T-helper 9 cell (primary cell): Measurements from ENCODE around the gene CFAP157.

Experiments used
- DNase-seq: peaks from one replicate; pipeline ENCODE4 v3.0.0-alpha.2; 2020
- total RNA-seq, 2 donors: gene quantifications; one replicate each; lab custom pipeline; 2026; lab: John Stamatoyannopoulos, UW

CFAP157 gene
- 0.07 to 0.24 reads per million in 2 donors for total RNA-seq

DNA sequence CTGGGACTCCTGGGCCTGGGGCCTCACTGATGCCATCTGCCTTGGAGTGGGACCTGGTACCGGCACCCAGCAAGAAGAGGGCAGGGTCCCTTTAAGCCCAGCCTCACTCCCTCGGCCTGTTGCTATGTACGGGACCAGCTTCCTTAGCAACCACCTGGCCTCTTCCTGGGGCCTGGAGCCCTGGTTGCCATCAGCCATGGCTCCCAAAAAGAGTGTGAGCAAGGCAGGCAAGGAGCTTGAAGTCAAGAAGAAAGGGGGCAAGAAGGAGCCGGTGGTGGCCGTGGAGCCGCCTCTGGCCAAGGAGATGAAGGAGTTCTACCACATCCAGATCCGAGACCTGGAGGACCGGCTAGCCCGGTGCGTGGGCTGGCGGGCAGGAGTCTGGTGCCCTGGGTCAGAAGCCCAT is at the start of gene CFAP157:
CFAP157 (plus strand) TSS at position 153 of the 406 bp plus-strand sequence; CDS start at position 197, 44 bp downstream.
- DNase-seq, result no peak

GRCh38 chr9:127658428-127658827 is 48.4 kb upstream of the CFAP157 start:
- DNase-seq, result no peak

- DNase-seq, result no peak
These were observed 45.7 kb upstream of the CFAP157 start for GRCh38 chr9:127660886-127661741.

DNA sequence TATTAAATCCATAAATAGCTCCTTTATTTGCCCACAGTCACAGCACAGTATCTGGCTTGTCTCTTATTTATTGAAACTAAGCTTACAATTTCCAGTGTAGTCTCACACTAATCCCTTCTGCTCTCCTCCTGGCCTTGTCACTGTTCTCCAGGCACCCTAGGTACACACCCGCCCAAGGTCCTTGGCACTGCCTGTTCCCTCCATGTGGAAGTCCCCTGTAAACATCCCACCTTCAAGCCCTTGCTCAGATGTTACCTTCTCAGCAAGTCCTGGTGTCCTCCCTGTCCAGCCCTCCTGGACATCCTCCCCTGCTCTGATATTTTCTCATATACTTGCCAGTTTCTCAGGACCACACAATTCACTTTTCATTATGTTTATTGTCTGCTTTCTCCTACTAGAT is 44.2 kb upstream of the CFAP157 start:
- DNase-seq, result no peak

DNA sequence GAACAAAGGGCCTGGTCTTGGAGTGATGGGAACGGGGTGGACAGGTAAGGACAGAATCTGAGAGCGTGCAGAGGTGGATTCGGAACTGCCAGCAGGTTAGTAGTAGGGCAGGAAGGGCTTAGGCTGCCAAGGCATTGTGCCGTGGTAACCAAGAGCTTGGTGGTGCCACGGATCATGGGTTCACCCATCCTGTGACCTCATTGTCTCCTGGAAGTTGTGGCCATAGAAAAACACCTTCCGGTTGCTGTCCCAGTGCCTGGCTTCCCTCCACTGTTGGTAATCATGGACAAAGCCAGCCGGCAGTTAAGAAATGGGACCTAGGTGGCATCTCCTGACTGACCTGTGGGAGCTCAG is 42.5 kb upstream of the CFAP157 start:
- no peak for DNase-seq

DNA sequence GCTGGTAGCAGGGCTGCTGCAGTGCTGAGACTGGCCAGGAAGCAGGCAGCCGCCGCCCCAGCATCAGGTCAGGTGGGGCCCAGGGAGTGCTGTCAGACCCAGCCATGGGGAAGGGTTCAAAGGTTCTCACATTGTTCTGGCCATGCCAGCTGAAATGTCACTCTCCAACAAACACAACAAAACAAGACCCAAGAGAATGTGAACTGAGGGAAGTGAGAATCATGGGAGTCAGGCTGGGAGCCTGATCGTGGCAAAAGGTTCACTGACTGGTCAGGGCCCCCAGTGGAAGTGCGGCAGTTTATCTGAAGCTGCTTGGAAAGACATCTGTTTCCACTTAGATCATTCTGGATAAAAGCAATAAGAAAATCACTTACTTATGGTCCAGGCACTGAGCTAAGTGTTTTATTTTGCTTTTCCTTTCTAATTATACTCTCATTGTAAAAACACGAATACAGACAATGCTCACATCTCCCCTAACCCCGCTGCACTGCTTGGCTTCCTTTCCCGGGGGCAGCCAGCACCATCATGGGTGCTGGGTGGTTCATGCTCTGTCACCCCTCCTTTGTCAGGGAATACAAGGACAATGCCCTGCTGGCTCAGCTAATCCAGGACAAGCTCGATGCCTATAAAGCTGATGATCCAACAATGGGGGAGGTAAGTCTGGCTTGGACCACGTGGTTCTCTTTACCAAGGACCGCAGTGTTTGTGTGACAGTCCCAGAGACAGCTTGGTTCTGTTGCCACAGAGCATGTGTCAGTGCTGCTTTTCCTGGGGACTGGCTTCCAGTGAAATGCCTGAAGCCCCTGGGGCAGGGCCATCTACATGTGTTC is 41.9 kb upstream of the CFAP157 start:
- no peak for DNase-seq

DNA sequence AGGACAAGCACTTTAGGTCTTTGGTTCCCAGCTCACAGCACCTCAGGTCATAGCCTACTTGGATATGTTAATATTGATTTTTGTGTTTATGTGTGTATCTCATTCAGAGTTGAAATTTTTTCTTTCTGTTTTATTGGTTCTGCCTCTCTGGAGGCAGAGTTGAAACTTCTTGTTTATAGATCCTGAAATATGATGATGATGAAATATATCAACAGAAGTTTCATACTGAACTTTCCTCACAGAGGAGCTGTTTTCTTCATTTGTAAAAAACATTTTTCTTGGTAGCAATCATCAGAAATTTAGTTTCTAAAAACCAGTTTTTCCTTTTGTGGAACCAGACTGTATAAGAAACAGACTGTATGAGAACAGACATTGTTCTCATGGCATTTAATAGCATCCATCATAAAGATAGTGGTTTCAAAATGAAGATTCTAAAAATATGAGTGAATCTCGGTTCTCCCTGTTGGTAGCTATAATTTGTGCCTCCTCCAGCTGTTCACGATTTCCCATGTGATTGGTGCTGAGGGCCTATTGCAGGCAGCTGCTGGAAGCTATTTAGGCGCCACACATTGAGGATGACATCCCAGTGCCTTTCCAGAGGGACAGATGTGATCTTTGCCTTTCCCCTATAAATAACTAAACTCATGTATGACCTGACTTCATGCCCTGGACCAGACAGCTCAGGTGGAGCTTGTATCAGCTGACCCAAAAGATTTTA is 39.5 kb upstream of the CFAP157 start:
- no peak for DNase-seq

DNA sequence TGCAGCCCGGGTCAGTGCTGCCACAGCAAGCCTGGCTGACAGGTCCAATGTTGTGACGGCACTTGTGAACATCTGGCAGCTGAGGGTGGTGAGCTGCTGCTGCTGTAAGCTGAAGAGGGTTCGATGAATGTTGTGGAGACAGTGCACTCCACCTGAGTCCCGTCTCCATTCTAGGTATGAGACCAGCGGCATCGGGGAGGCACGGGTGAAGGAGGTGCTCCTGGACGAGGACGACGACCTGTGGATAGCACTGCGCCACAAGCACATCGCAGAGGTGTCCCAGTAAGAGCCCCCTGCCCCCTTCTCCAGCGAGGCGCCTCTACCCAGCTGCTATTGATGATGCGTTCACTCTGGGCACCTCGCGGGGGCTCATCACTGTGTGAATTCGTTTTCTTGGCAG is 38.9 kb upstream of the CFAP157 start:
- DNase-seq, result no peak

DNA sequence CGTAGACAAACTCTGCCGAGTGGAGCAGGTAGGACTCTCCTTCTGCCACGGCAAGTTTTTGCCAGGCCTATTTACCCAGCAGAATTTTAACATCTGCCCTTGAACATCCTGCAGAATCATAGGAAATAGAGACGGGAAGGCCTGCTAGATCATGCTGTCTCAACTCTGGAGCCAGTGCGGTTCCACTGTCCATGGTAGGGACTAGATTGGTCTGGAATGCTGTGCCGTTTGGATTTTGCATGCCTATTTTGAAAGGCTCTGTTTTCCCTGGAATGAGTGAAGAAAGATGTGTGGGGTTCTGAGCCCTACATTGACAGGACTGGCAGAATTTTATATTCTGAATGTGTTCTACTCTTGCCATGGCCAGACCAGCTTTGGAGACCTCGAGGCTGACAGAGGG is 33.6 kb upstream of the CFAP157 start:
- DNase-seq, result no peak

- DNase-seq, result no peak
These were observed 30.1 kb upstream of the CFAP157 start for GRCh38 chr9:127676638-127677037.

DNA sequence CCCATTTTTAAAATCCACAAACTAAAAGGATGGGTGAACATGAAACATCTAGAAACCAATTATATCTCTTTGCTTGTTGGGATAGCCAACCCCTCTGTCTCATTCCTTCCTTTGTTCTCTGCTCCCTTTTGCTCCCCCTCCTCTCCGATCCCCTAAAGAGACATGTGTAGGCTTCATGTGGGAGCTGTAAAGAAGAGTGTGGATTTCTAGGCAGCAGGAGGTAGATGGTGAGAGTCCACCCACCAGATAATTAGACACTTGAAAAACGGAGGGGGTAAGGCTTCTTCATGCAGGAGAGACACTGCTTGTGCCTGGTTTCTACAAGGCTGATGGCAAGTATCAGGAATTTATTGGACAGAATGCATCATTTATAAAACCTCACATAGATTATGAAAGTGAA is 27.3 kb upstream of the CFAP157 start:
- DNase-seq, result no peak

DNA sequence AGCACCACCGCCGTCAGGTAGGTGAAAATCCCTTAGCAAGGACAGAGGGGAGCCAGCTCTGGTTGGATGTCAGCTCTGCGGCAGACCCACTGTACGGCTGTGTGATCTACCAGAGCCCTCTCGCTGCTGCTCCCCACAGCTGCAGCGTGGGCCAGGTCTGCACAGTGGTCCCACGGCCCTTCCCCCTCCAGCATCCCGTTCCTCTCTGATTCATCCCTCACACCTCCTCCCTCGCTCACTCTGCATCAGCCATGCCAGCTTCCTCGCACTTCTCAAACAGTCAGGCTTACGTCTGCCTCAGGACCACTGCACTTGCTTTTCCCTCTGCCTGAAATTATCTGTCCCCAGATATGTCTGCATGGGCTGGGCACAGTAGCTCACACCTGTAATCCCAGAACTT is 26.6 kb upstream of the CFAP157 start:
- no peak for DNase-seq

GRCh38 chr9:127680846-127681245 is 25.9 kb upstream of the CFAP157 start:
- DNase-seq, result no peak

- DNase-seq, result no peak
These were observed 24.2 kb upstream of the CFAP157 start for GRCh38 chr9:127682351-127683136.

- DNase-seq, result no peak
These were observed 23.1 kb upstream of the CFAP157 start for GRCh38 chr9:127683723-127684122.

GRCh38 chr9:127684576-127684975 is 22.2 kb upstream of the CFAP157 start:
- no peak for DNase-seq

- DNase-seq, result no peak
These were observed 20.1 kb upstream of the CFAP157 start for GRCh38 chr9:127686461-127687393.

DNA sequence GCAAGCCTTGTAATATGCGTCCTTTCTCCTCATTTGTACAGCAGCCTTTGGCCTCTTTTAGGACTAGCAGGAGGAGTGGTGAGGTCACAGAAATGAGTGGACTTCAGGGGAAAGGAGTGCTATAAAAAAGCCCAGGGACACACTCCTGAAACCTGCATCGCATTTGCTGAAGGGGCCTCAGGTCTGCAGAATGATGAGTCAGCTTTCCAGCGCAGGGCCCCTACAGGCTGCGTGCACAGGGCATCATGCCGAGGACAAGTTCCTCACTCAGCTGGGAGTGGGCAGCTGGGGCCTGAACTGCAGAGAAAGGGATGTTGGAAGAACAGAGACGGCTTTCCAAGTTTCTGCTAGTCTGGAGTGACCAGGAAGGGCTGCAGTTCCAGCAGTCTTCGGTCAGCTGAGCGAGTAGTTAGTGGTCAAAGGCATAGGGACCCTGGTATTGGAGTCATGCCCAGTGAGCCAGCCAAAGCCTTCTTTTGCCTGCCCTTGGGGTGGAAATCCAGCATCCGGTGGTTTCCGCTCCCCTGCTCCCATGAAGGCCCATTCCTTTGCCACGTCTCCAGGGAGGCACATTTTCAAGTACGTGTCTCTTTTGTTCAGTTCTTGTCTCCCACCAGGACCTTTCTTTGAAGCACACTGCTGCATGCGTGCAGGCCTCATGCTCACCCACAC is 17.3 kb upstream of the CFAP157 start:
- DNase-seq, result no peak

DNA sequence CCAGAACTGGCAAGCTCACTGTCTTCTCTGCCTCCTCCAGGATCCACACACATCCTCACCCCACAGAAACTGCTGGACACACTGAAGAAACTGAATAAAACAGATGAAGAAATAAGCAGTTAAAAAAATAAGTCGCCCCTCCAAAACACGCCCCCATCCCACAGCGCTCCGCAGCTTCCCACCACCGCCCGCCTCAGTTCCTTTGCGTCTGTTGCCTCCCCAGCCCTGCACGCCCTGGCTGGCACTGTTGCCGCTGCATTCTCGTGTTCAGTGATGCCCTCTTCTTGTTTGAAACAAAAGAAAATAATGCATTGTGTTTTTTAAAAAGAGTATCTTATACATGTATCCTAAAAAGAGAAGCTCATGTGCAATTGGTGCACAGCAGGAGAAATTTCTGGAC is 16.1 kb upstream of the CFAP157 start:
- DNase-seq, result no peak

GRCh38 chr9:127692071-127692470 is 14.7 kb upstream of the CFAP157 start:
- no peak for DNase-seq

DNA sequence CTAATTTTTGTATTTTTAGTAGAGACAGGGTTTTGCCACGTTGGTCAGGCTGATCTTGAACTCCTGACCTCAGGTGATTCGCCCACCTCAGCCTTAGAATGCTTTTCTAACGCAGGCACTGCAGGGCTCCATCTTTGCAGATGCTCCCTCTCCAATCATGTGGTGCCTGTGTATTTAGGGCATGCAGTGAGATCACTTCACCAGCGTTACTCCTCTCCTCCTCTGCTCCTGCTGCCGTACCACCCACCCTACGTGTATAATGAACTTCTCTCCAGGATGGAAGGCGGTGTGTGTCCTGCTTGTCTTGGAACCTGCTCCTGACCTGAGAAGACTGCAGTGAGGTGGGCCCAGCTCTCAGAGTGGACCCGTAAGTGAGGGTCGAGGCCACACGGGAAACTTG is 13.6 kb upstream of the CFAP157 start:
- no peak for DNase-seq
